ENCODE measurements around the gene TMEM132A.

- TF ChIP-seq CTCF (IDR thresholded peaks at IDR 0.05) (peak; percentile 50), ZFX (IDR thresholded peaks at IDR 0.05; ENCODE audit: borderline replicate concordance) (no peak)
Measured at GRCh38 chr11:60887556-60887955, 36.7 kb upstream of the TMEM132A start.

All from 22Rv1 (cell line).